LoVo (cell line): Measurements from ENCODE around the gene MREG.

Experiments
- DNase-seq: peaks from one replicate; pipeline ENCODE4 v3.0.0-alpha.2; 2016; ENCODE audit warnings: low spot score

Gene MREG

DNA sequence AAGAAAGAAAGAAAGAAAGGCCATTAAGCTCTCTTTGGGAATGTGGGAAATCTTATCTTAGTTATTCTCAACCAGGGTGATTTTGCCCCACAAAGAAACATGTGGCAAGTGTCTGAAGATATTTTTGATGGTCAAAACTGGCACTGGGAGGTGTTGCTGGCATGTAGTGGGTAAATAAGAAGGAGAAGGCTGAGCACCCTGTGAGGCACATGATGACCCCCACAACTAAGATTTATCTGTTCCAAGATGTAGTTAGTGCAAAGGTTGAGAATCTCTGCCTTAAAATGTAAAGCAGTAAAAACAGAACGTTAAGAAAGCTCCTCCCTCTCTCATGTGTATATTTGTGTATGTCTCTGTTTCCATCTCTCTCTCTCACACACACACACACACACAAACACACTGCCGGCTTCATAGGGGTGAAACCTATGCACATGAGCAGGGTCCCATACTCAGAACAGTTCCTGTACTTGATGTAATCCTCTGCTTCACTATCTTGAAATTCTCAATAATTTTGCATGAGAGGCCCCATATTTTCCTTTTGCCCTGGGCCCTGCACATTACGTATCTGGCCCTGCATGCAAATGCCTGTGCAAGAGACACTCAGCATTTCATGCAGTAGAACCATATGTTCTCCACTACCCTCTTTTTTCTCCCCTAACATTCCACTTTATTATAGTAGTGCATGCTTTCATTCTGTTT is 94.3 kb downstream of the MREG start:
- no peak for DNase-seq

DNA sequence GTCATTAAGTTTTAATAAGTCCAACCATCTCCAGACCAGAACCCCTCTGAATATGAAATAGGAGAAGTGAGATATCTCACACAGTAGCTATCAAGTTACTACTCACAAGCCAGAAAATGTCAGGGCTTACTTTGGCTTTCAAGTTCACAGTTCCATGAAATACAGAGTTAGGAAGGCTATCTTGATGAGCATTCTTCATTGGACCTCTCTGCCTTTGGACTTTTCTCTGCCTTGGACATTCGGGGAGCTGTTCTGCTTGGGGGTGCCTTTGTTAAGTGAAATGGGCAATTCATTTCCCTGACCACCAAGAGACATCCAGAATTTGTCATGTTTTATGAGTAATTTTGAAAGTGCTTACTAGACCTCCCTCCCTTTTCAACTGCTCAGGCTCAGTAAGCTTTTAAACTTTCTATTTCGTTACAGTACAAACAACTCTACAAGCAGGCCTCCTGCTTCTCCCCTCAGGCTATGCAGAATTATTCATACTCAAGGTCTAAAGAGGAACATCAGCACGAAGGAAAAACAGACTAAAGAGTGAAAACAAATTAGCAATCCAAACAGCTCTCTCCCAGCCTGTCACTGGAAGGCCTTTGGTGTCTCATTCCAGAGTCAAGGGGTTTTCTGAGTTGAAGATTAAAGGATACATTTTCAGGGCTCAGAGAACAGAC is 95.3 kb downstream of the MREG start:
- no peak for DNase-seq

GRCh38 chr2:215915441-215915840 is 97.9 kb downstream of the MREG start:
- no peak for DNase-seq

DNA sequence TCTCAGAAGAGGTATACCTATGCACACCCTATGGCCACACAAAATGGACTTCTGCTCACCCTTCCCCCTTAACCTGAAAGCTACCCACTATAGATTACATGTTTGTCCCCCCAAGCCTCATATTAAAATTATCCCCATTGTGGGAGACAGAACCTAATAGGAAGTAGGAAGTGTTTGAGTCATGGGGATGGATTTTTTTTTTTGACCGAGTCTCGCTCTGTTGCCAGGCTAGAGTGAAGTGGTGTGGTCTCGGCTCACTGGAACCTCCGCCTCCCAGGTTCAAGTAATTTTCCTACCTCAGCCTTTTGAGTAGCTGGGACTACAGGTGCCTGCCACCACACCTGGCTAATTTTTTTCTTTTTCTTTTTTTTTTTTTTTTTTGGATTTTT is 98.6 kb downstream of the MREG start:
- DNase-seq, result no peak

DNA sequence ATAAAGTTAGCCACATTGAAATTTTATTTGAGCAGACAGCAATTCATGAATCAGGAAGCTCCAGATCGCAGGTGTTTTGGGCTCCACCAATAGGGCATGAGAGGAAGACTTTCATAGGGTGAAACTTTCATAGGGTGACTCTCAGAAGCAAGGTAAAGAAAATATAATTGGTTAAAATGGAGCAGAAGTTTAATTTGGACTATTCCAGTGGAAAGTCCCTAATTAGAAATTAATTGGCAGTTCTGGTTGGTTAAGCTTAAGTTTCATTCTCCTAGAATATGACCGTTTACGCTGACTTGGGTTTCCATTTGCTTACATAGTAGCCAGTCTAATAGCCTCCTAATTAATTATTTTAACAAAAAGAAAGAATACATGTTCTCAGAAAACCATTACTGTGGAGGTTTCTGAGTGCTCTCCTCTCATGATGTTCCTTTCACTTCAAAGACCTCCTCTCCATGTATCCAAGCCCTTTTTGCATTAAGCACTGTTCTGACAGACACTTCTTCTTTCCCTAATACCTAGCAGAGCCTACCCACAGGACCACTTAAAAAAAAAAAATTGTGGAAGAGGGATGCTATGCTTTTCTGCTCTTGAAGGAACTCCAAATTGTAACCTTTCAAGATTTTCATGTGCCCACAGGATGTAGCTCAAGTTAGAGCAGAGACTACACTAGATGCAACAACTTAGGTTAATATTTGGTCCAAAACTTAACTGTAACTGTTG is 99.1 kb downstream of the MREG start:
- no peak for DNase-seq

- DNase-seq, result no peak
Measured at GRCh38 chr2:215912299-215912842, 101.0 kb downstream of the MREG start.

DNA sequence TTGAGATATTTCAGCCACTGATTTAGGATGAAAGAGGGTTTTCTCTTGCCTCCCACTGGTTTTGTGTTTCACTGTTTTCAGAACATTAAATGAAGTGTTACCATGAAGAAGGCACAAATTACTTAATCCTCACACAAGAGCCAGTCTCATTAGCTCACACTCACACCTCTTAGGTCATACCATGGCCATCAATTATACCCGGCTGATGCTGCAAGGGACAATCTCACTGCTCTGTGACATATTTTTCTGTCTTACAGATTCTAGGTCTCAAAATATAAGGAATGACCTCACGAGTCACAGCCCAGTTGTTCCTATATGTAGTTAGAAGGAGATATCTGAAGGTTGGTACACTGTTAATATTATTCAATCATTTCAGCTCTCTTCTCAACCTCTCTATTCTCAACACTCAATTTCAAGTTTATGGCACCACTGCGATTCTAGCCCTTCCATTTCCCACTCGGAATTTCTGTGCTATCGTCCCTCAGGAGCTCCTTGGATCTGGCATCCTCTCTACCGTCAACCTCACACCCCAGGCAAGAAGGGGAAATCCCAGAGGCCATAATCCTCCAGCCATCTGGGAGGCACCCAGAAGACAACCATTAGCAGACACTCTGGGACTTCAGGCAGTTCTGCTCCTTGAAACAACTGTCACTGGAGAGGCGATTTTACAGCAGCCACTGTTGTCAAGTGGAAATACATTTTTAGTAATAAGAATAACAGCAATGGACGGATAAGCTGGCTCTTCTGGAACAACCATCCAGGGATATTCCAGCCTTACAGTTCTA is 101.9 kb downstream of the MREG start:
- DNase-seq, result no peak

- no peak for DNase-seq
Measured at GRCh38 chr2:215910180-215910579, 103.2 kb downstream of the MREG start.

GRCh38 chr2:215907147-215907546 is 106.2 kb downstream of the MREG start:
- no peak for DNase-seq

GRCh38 chr2:215906458-215906857 is 106.9 kb downstream of the MREG start:
- no peak for DNase-seq

DNA sequence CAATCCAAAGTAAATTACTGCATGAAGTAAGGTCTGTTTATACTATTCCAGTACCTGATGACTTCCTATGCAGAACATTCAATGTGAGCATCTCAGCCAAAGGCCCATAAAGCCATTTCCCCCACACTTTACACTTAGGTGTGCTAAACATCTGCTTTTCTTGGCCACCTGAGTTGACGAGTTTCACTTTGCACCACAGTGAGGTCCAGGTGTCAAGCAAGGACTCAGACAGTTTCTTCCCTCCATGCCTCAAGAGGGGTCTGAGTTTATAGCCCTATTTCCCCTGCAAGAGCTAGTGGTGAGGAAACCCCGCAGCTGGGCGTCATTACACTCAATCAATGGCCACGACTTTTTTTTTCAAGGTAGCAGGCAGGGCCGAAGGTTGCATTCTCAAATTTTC is 107.7 kb downstream of the MREG start:
- DNase-seq, result no peak

DNA sequence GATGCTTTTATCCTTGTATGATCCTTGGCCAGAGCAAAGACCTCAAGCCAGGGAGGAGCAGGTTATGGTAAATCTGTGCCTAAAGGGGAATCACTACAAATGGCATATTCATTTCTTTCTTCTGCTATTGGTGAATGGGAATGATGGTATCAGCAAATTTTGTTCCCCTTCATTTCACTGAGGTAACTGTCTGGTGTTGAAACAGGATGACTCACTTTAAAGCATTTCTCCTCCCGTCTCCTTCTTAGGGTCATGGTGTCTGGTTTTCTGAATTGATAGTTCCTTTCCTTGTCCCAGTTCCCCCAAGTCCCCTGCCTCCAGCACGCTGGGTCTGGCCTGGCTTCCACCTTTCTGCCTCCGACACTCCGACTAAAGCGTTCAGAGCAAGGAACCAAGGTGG is 109.2 kb downstream of the MREG start:
- DNase-seq, result no peak

GRCh38 chr2:215903203-215903602 is 110.1 kb downstream of the MREG start:
- DNase-seq, result no peak

DNA sequence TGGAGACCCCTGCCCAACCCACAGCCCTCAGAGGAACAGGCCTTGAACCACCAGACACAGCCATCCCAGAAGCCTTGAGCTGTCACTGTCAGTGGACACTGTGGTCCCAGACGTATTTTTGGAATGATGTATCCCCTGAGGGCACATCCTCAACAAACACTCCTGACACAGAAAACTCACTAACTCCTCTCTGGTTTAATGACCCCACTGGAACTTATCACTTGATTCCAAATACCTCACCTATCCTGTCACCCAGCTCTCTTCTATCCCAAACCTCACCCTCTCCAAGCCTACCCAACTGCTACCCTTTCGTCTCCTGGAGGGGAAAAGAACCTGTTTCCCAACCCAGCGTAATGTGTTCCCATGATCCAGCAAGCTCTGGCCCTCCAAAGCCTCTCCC is 111.6 kb downstream of the MREG start:
- no peak for DNase-seq

DNA sequence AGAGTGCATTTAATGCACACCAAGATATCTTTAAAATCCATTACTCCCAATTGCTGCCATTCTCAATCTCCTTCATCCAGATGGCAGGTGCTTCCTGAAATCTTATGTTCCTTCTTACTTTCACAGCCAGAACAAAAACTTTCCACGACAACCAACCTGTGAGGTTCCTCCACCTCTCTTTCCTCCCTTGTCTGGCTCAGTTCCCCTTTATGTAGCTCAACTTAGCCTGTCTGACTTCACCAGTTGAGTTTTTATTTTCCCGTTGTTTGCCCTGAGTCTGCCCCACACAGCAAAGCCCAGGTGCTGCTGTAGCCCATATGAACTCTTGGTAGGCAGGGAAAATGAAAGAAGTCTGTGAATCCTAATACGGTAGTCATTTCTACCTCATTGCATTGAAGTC is 112.5 kb downstream of the MREG start:
- DNase-seq, result no peak

DNA sequence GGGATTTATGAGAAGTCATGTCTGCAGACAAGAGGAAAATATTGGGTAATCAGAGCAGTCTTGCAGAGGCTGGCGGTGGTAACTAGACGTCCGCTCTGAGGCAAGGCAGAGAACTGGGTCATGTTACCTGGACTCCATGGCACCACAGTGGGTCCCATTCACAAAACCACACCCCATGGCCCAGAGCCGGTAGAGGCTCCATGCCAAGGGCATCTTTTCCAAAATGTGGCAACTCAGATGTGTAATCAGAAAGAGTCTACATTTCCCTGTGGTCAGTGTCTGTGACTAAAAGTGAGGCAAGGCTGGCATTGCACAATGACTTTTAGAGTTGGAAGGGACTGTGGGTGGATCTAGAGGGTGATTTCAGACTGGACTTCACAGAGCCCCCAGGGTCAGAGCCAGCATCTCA is 113.1 kb downstream of the MREG start:
- no peak for DNase-seq

DNA sequence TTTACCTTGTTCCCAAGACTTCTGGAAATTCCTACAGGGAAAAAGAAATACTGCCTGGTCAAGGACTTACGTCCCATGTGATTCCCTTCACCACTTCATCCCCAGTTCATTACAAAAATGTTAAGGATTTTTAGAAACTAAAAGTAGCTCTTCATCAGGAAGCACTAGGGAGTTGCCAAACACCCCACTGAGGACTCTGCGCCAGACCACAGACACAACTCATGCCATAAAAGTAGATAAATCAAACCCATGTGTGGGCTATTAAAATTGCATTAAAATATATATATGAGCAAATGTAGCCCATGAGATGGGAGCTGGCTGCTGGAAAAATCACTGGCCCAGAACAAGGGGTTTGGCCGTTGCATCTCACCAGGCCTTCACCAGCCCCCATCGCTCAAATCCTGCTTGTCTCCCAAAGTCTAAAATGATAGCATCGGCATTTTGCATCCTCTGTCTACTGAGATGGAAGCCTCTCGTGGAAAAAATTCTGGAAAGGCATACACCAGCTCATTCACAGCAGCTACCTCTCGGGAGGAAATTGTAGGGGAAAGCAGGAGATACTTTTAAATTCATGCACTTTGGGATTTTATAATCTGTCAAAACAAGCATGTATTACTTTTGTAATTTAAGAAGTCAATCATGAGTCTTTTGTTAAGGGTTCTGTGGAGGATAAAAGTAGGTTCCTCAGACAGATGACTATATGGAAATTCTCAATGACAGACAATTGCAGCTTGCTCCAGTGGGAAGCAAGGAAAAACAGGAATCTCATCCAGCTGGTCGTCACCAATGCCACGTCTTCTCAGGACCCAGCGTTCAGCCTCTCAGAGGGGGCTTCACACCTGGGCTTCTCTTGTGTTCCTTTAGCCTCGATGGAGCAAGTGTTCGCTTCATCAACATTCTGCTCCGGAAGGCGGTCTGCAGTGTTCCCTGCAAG is 113.9 kb downstream of the MREG start:
- no peak for DNase-seq

GRCh38 chr2:215898363-215898762 is 115.0 kb downstream of the MREG start:
- no peak for DNase-seq

GRCh38 chr2:215896921-215897320 is 116.4 kb downstream of the MREG start:
- no peak for DNase-seq

DNA sequence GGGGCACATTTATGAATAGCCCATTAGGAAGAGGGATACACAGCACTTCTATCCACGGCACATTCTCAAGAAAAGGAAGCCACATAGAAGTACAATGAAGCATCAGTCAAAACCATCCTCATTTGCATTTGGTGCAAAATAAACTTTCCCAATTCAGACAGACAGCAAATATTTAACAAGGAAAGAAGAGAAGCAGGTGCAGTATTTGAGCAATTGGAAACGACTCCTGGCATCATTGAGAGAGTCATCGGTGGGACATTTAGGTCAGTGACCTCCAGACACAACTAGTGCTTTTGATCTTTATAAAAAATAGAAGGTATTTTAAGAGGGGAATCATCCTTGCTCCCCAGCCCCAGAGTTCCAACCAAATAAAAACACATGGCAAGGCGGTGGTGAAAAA is 118.0 kb downstream of the MREG start:
- DNase-seq, result no peak
